HG03039 (cell line): ENCODE data around the gene CBX6.
"Not testable (repeated sequence)": the region's sequence is repeated elsewhere in the genome, so short reads cannot be mapped to it uniquely, and the experiment has no call there.

Experiments used
- ATAC-seq: cut with Tn5 transposase; IDR thresholded peaks from one replicate; pipeline ENCODE4 v1.9.1; 2021; ENCODE audit warnings: mild to moderate bottlenecking, moderate library complexity; ENCODE audit not compliant: unreplicated experiment

CBX6 gene

DNA sequence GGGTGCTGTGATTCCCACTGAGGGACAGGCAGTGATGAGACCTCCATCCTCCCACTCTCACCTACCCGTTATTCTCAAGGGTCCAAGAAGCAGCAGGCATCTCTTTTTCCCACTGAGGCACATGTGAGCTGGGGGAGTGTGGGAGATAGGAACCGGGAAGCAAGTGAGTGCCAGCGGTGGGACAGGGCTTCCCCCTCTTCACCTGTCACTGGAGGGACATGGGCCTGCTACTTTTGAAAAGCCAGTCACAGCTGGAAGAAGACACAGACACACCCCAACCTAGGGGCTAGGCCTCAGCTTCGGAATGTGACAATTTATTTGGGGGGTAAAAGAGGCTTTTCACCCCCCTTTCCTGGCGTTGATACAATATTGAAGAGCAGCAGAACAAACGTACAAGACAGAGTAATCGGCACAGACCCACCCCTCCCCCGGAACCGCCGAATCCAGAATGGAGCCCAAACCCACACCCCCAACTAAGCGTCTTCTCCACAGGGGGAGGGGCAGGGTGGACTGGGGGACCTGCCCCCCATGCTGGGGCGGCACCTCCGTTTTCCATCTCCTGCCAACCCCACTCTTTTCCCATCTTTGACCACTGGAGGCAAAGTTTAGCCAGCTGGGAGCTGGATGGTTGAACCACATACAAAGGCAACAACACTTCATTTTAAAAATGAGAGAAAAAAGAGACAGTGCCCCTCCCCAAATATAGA lies 10.7 kb downstream of the CBX6 start:
- ATAC-seq: no peak

DNA sequence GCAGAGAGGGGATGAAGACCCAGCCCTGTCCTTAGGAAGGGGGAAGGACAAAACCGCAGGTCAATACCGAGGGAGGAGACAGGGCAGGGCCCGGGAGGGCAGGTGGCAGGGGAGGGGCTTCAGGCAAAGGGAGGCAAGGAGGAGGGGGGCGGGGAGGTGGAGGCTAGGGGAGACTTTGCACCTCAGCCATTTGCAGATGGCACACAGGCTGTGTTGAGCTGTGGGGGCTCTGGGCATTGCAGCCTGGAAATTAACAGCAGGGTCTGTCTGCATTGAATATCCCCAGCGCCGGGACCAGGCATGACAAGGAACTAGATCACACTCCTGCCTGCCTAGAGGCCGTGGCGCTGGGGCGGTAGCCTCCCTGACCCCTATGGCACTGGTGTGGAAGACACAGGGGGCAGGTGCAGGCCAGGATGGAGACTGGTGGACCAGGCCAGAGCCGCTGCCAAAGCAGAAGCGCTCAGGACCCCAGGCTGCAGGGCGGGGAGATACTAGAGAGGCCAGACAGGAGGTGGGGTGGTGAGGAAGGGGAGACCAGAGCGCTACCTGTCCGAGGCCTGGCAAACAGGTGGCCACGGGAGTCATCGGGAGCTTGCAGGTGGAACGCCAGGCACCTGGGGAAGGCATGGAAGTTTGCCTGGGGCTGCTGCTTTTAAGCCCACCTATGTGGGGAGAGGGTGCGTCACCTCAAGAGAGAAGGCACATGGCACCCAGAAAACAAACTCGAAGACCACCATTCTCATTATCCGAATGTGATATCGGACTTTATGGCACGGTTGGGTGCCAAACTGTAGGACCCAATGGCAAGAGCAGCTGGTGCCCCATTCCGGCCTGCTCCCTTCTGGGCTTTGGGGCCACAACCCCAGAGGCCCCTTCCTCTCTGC lies 11.5 kb downstream of the CBX6 start:
- no peak for ATAC-seq

DNA sequence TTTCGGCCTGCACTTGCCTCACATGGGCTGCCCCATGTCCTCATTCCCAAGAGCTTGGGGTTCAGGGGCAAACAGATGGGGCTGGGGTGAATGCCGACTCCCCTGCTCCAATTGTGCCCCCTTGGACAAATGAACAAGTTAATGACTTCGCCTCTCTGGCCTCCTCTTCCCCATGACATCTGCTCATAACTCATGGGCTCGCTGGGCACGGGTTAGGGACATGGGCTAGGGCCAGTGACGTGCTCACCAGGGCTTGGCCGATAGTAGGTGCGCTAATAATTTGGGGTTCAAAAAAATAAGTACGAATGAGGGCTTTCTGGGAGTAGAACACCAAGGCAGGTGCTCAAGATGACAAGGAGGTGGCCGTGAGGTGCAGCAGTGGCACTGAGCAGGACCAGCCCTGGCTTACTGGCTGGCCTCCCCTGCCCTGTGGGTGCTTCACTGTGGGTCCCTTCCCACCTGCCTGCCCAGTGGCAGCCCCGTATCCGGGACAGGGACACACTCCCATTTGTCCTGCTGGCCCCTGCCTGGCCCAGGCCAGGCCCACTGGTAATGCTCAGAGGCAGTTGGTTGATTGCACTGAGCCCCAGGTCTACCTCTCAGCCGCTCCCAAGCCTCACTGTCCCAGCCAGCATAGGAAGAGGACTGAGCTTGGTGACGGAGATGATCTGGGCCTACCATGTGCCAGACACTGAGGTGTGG lies 12.3 kb downstream of the CBX6 start:
- no peak for ATAC-seq

DNA sequence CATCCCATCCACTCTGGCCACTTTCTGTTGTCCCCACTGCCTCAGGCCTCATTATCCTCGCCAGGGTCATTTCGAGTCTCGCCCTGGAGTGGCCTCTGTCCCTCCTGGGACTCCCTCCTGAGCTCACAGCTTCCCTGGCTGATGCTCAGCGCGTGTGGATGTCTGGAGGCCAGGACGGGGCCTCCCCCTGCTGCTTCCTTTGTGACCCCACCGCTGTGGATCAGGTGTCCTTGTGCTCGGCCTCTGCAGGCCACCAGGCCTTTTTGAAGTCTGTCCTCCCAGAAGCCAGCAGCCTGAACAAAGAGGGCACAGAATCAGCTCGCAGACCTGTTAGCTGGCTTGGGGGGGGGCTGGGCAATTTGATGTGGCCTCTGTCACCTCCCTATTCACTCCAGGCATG lies 13.5 kb downstream of the CBX6 start:
- no peak for ATAC-seq

DNA sequence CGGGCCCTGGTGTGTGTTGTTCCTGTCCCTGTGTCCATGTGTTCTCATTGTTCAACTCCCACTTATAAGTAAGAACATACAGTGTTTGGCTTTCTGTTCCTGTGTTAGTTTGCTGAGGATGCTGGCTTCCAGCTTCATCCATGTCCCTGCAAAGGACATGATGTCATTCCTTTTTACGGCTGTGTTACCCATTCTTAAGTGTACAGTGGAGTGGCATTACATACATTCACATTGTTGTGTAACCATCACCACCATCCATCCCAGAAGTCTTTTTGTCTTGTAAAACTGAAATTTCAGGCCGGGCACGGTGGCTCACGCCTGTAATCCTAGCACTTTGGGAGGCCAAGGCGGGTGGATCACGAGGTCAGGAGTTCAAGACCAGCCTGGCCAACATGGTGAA lies 17.5 kb downstream of the CBX6 start:
- not testable (repeated sequence) for ATAC-seq

DNA sequence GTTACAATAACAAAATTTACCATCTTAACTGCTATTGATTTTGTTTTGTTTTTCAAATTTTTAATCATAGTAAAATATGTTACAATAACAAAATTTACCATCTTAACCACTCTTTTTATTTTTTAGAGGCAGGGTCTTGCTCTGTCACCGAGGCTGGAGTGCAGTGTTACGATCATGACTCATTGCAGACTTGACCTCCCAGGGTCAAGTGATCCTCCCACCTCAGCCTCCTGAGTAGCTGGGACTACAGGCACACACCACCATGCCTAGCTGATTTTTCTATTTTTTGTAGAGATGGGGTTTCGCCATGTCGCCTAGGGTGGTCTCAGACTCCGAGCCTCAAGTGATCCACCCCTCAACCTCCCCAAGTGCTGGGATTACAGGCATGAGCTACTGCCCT lies 18.1 kb downstream of the CBX6 start:
- not testable (repeated sequence) for ATAC-seq

DNA sequence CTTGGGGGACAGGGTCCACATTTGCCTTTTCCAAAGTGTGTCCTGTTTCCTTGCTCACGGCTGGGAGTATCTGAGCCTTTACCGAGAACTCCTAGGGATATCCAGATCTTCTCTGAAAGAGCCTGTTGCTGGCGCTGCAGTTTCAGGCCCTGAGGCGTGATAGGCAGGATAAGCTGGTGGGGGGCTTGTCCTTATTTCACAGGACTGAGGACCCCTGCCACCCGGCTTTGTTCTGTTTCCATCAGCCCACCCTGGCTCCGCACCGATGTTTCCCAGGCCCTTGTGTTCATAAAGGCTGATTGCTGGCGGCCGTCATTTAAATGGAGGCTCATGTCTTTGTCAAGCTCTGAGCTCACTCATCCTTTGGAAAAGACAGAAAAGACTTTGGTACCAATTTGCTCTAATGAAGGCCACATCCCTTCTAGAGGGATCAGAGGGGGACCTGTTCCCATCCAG lies 18.8 kb downstream of the CBX6 start:
- ATAC-seq: no peak

DNA sequence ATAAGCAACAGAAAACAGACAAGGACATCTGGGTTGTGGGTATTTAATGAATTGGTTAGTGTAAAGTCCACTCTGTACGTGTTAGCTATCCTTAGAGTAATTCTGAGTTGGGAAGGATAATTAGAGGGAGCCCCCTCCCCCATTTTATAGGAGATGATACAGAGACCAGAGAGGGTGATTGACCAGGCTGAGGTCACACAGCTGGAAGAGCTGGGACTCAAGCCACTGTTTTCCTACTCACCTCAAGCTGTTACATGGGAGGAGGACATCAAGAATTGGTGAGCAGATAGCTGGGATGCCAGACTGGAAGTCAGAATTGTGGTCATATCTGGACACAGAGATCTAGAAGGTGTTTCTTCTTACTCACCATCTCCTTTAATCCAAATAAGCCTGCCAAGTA lies 19.5 kb downstream of the CBX6 start:
- ATAC-seq: no peak

DNA sequence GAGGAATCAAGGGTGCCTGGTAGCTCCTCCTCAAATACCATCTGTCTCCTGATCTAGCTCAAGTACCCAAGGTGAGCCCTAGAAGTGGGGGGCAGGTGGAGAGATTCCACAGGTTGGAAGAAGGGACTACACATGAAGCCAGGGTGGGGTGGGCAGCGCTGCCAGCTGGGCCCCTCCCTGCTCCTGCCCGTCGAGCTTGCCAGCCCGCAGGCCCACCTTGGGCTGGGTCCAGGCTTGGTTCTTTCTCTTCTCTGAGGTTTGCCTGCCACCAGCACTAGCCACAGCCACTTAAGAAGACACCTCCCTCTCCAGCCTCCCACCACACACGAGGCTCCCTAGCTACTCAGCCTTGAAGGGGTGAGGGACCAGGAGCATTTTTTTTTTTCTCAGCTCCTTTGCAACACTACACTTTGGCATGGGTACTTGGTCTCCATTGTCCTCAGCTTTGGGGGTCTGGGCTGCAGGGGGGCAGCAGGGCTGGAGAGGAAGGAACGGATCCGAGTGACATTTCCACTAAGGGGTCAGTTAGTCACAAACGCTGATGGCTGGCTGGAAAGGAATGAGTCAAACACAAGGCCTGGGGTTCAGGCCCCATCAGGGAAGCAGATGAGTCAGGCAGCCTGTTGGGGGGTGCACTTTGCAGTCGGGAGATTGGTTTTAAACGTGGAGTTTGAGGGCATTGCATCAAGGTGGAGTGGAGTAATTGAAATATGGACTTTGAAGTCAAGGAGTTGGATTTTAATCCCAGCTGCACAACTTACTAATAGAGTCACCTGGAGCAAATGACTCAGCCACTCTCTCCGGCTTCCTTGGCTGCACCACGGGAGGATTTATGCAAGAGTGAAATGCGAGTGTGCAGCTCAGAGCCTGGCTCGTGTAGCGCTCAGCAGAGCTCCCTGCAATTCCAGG lies 20.8 kb downstream of the CBX6 start:
- ATAC-seq: no peak

DNA sequence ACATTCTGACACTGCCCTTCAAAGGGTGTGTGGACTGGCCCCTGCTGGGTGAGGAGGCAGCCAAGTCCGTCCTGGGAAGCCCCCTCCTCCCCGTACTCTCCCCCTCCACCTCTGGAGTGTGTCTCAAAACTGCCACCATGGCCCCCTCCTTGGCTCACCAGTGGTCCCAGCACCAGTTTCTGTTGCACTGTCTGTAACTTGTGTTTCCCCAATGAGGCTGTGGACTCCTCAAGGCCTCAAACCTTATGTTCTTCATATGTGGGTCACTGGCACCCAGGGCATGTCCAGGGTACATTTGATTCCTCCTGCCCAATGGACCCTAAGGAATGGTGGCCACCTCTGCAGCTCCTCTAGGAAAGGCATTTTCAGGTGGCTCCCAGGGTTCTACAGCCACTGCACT lies 21.6 kb downstream of the CBX6 start:
- no peak for ATAC-seq

DNA sequence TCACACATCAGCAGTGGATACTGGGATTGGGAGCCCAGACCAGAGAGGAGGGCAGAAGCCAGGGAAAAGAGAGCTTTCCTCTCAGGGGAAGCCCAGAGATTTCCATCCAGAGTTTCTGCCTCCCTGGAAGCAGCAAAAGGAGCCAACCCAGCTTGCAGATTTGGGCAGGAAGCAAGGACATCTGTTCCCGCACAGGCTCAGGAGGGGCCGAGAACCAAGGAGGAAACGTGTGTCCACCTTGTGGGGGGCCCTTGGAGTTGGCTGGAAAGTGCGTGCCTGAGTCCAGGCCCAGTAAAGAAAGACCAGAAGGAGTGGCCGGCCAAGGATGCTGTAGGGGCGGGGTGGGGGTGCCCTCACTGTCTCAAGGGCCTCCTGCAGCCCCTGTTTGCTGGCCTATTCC lies 22.2 kb downstream of the CBX6 start:
- no peak for ATAC-seq

DNA sequence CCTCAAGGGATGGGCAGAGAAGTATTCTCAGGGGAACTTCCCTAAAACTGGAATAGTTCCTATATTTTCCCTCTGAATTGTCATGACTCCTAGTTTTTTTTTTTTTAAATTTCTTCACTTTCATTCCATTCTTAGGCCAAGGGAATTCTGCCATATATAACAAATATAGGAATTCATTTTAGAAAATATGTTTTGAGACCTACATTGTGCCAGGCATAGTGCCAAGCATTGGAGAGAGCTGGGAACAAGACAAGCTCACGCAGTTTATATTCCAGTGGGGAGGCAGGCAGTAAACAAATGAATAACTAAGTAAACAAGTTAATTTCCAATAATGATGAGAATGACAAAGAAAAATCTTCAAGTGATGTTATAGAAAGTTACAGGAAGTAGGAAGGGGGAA lies 25.6 kb downstream of the CBX6 start:
- no peak for ATAC-seq

DNA sequence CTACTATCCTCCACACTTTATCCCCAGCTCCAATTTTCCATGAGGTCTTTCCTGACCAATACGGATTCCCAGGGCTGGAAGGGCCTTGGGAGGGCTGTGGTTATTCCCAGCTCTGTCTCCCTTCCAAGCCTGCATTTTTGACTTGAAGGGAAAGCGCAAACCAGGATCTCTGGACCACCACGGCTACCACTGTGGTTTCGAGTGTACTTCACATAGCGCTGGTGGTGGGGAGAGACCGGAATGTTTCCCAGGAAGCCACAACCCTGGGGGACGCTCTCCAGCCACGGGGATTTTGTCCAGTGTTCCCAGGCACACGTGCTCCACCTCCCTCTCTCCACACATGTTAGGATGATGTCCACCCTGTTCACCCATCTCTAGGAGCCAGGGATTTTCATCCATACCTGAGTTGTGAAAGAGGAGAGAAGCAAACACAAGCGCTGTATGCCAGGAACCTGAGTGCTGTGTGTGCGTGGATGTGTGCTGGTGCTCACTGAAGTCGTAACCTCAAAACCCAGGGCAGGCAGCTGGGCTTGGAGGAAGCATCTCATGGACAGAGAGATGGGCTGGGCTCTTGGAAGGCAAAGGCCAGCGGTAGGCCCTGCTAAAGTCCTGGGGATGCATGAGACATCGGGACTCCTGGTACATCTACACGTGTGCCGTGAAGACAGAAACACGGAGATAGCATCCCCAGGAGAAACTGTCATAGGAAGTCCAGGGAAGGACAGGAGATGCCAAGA lies 26.8 kb downstream of the CBX6 start:
- no peak for ATAC-seq

DNA sequence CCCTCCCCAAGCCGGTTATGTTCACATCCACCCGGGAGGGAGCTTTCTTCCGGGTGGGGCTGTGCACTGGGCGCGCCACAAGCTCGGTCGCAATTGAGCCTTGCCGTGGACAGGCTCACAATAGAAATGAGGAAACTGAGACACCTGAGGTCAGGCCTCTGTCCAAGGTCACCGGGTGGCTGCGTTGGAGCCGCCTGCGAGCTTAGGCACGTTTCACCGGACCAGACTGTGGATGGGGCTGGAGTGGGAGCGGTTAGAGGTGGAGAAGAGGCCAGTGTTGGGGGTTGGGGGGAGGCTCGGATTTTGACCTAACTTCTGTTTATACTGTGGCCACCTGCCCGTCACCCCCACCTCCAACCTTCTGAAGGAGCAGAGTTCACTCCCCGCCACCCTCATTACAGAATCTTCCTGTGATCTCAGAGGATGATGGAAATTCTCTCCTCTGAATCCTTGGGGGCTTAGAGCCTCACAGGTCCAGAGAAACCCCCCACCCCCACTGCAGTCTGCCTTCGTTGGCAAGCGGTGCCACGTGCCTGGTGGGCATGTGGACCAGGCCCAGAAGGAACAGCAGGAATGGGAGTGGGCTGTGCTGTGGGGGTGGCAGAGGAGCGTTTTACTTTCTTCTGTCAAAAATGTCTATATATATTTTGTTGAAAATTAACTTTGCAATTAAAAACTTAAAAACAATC lies 27.6 kb downstream of the CBX6 start:
- no peak for ATAC-seq

DNA sequence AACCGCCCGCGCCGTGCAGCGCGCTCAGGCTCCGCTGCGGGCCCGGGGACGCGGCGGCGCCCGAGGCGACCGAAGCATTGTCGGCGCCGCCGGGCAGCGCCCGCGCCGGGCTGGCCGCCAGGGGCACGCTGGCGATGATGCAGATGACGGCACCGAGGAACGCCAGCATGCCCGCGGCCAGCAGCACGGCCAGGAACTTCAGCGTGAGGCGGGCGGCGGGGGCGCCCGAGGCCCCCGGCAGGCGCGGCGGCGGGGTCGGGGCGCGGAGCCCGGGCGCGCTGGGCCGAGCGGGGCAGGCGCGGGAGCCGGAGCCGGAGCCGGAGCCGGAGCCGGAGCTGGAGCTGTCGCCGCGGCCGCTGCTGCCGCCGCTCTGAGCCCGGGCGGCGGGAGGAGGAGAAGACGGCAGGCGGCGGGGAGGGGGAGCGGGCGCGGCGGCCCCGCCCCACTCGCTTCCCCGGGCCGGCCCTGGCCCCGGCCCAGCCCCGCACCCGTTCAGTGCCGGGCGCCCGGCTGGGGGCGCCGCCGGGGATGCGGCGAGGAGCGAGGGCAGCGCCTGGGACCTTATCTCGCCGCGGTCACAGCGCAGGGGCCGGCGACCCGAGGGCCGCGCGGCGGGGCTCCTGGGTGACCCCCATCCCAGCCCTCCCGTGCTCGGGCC lies 28.2 kb downstream of the CBX6 start, which contains the start of gene NPTXR:
Gene NPTXR, minus strand, starts transcription at position 372 of the 658 bp plus-strand sequence.
- ATAC-seq: no peak

DNA sequence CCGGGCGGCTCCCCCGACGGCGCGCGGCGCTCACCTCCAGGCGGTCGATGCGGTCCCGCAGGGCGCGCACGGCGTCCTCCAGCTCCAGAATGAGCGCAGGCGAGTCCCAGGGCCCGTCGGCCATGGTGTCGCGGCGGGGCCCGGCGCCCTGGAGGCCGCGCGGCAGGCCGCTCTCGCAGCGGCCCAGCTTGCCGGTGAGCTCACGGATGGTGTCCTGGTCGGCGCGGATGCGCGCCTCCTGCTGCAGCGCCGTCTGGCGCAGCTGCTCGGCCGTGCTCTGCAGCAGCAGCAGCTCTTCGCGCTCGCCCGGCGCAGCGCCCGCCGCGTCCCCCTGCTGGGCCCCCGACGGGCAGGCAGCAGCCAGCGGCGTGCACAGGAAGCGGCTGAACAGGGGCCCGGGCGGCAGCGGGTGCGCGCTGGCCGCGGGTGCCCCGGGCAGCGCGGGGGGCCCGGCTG lies 28.8 kb downstream of the CBX6 start:
- no peak for ATAC-seq

DNA sequence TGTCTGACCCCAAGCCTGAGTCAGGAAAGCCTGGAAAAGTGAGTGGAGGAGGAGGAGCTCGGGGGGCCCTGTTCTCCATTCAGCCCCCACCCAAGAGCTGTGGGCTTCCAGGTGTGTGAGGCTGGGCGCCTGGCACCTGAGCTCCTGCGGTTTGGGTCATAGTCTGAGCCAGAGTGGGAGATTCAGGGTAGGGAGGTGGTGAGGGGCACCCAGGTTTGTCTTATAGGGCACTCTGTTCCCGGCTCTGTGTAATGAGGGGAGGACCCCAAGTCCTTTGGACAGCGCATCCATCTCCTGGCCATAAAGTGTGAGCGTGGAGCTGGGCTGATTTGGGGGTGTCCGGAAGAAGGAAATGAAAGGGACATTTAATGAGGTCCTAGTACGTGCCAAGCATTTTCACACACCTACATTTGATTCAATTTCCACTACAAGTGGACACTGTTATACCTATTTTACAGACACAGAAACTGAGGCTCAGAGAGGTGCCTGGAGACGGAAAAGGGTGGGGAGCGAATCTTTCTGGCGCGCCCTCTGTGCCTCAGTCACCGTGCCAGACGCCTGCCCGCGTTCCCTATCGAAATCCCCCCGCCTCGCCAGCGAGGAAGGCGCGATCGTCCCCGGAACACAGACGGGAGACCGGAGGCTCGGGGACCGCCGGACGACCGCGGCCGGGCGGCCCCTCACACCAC lies 29.4 kb downstream of the CBX6 start:
- ATAC-seq: no peak

DNA sequence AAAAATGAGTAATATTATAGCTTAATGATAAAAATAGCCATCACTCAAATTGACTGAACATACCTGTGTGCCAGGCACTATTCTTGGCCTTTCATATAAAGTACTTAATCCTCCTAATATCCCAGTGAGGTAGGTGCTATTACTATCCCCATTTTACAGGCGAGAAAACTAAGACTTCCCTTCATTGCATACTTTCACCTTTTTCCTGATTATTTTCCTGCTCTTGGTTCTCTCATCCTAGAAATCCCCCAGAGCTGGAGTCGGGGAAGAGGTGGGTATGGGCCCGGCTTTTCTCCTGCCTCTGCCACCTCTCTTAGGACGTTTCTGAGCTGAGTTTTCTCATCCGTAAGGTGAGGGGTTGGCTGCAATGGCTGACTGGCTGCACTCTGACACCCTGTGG lies 30.4 kb downstream of the CBX6 start:
- no peak for ATAC-seq
